CD4-positive, CD25-positive, alpha-beta regulatory T cell (primary cell): ENCODE data around the gene BIN1. TPM values are rescaled to one million over a fixed set of nuclear protein-coding genes. Genes with fewer than 3 reads are reported as not detected.

ENCODE experiments used
- ATAC-seq, 2 donors: fragments of 150-1000 bp; cut with Tn5 transposase; one replicate each; pipeline ENCODE4 v1.10.0; 2021; ENCODE audit warnings: low read depth in 2 of 2, moderate number of reproducible peaks in 2 of 2, moderate library complexity in 1 of 2
- DNase-seq, 3 donors: peaks; one replicate each; pipeline versions ENCODE4 v3.0.0 to v3.0.0-alpha.2; 2012 to 2022; ENCODE audit warnings: mixed read lengths in 1 of 3
- H3K27ac ChIP-seq: one replicate; pipeline ENCODE4 v1.7.0; 2013; ENCODE audit warnings: mild to moderate bottlenecking, low read length; ENCODE audit not compliant: insufficient read depth, poor library complexity, severe bottlenecking
- H3K27me3 ChIP-seq: one replicate; pipeline ENCODE4 v1.7.0; 2013; ENCODE audit warnings: low read length; ENCODE audit not compliant: control insufficient read depth, insufficient read depth
- H3K36me3 ChIP-seq: one replicate; pipeline ENCODE4 v1.7.0; 2013; ENCODE audit warnings: mild to moderate bottlenecking, low read length, moderate library complexity; ENCODE audit not compliant: control insufficient read depth, insufficient read depth
- H3K4me1 ChIP-seq: 2 replicates; pipeline ENCODE4 v1.7.0; 2013; ENCODE audit warnings: mild to moderate bottlenecking, low read length; ENCODE audit not compliant: insufficient read depth, control insufficient read depth, poor library complexity, severe bottlenecking
- H3K4me3 ChIP-seq: one replicate; pipeline ENCODE4 v1.7.0; 2013; ENCODE audit warnings: low read depth, mild to moderate bottlenecking, low read length, moderate library complexity
- H3K9me3 ChIP-seq, 2 experiments: 1 replicate in 1 of 2; 2 replicates in 1 of 2; pipeline ENCODE4 v1.7.0; 2013; ENCODE audit warnings: low read length in 2 of 2, mild to moderate bottlenecking in 1 of 2, moderate library complexity in 1 of 2; ENCODE audit not compliant: control insufficient read depth in 2 of 2
- H3K27ac Mint-ChIP-seq, 3 donors: one replicate each; pipeline ENCODE4 v1.8.0; 2020 to 2022; ENCODE audit warnings: mild to moderate bottlenecking in 3 of 3, mixed read lengths in 3 of 3, moderate library complexity in 2 of 3
- H3K27me3 Mint-ChIP-seq: one replicate; pipeline ENCODE4 v1.8.0; 2022; ENCODE audit warnings: mild to moderate bottlenecking, mixed read lengths
- H3K36me3 Mint-ChIP-seq: one replicate; pipeline ENCODE4 v1.8.0; 2020; ENCODE audit warnings: mixed read lengths
- H3K4me1 Mint-ChIP-seq, 4 donors: one replicate each; pipeline ENCODE4 v1.8.0; 2020 to 2022; ENCODE audit warnings: mixed read lengths in 4 of 4, mild to moderate bottlenecking in 1 of 4
- H3K4me3 Mint-ChIP-seq, 4 donors: one replicate each; pipeline ENCODE4 v1.8.0; 2020 to 2022; ENCODE audit warnings: mild to moderate bottlenecking in 4 of 4, mixed read lengths in 4 of 4, moderate library complexity in 3 of 4
- H3K9me3 Mint-ChIP-seq, 7 donors: one replicate each; pipeline ENCODE4 v1.8.0; 2020 to 2022; ENCODE audit warnings: mixed read lengths in 7 of 7, mild to moderate bottlenecking in 3 of 7, moderate library complexity in 2 of 7
- polyA plus RNA-seq, 4 donors: library from polyadenylated mRNA; unstranded; fragments of 300-500 nt; fragmentation: Illumina TruSeq; gene quantifications; one replicate each; pipeline ENCODE4 v1.2.3, GENCODE V29; 2021
- total RNA-seq: library from RNA; stranded (reverse); gene quantifications from one replicate; pipeline ENCODE4 v1.2.3, GENCODE V29; 2022

The BIN1 gene
- total and polyA plus RNA-seq, 5 donors from 2014 or later = 131 to 228 (median 164) TPM

DNA sequence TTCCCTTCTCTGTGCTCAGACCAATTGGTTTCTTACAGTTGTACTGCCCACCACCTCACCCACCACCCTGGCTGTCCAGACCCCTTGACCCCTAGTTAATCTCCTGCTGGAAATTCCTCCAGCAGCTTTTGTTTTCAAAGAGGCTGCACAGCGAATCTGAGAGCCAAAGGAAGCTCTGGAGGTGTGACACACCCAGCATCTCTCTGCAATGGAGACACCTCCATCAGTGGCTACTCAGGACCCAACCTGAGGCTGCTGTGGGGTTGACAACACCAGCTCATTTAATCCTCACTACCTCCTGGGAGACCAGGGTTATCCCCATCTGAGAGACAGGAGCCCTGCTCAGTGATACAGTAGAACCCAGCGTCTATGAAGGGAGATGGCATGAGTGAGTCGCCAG, 86.4 kb downstream of the BIN1 start:
- peaks cover 3 to 11% (median 6%) of the 10 kb centered on the region in 4 donors for H3K4me1 Mint-ChIP-seq
- no peak for DNase-seq
- peaks cover 33% of the 10 kb centered on the region for H3K27me3 Mint-ChIP-seq
- no peak overlapping the region for H3K4me3 Mint-ChIP-seq
- H3K9me3 Mint-ChIP-seq = peaks cover 0 to 10% (median 2%) of the 10 kb centered on the region in 7 donors
- Histone ChIP-seq H3K4me3 (no peak overlapping the region), H3K27me3 (peaks cover 4% of the 10 kb centered on the region), H3K36me3 (no peaks in the 10 kb centered on the region), H3K4me1 (peaks cover 4% of the 10 kb centered on the region), H3K27ac (no peak overlapping the region), H3K9me3 (no peaks in the 10 kb centered on the region)
- H3K36me3 Mint-ChIP-seq = no peaks in the 10 kb centered on the region
- ATAC-seq = no peak
- H3K27ac Mint-ChIP-seq = no peak overlapping the region

- no peaks in the 10 kb centered on the region for H3K4me1 Mint-ChIP-seq
- Histone ChIP-seq H3K36me3 (no peaks in the 10 kb centered on the region), H3K4me3 (no peak overlapping the region), H3K27me3 (no peaks in the 10 kb centered on the region), H3K4me1 (no peaks in the 10 kb centered on the region), H3K9me3 (no peaks in the 10 kb centered on the region), H3K27ac (no peak overlapping the region)
- no peak for DNase-seq
- no peak for ATAC-seq
- no peak overlapping the region for H3K27ac Mint-ChIP-seq
- H3K9me3 Mint-ChIP-seq = peaks cover 0 to 5% (median 0%) of the 10 kb centered on the region in 7 donors
- H3K27me3 Mint-ChIP-seq = peaks cover 17% of the 10 kb centered on the region
- H3K36me3 Mint-ChIP-seq = no peaks in the 10 kb centered on the region
- H3K4me3 Mint-ChIP-seq = no peak overlapping the region
Observed at GRCh38 chr2:127017548-127017947, 89.4 kb downstream of the BIN1 start.

GRCh38 chr2:127016329-127016728, 90.6 kb downstream of the BIN1 start:
- Mint-ChIP-seq H3K27me3 (peaks cover 17% of the 10 kb centered on the region), H3K36me3 (no peaks in the 10 kb centered on the region), H3K4me1 (no peaks in the 10 kb centered on the region), H3K9me3 (peaks cover 0 to 5% (median 0%) of the 10 kb centered on the region in 7 donors), H3K27ac (no peak overlapping the region), H3K4me3 (no peak overlapping the region)
- H3K4me1 ChIP-seq = no peaks in the 10 kb centered on the region
- peaks cover 3% of the 10 kb centered on the region for H3K27me3 ChIP-seq
- no peaks in the 10 kb centered on the region for H3K36me3 ChIP-seq
- no peak for ATAC-seq
- H3K9me3 ChIP-seq = no peaks in the 10 kb centered on the region
- no peak overlapping the region for H3K4me3 ChIP-seq
- no peak overlapping the region for H3K27ac ChIP-seq
- no peak for DNase-seq

- DNase-seq (no peak), ATAC-seq (no peak)
- H3K36me3 Mint-ChIP-seq = no peaks in the 10 kb centered on the region
- H3K27ac Mint-ChIP-seq = no peak overlapping the region
- peaks cover 19% of the 10 kb centered on the region for H3K27me3 Mint-ChIP-seq
- H3K27me3 ChIP-seq = peaks cover 3% of the 10 kb centered on the region
- H3K4me1 ChIP-seq = no peaks in the 10 kb centered on the region
- no peak overlapping the region for H3K27ac ChIP-seq
- H3K4me3 ChIP-seq = no peak overlapping the region
- peaks cover 0 to 5% (median 0%) of the 10 kb centered on the region in 7 donors for H3K9me3 Mint-ChIP-seq
- H3K4me1 Mint-ChIP-seq = no peaks in the 10 kb centered on the region
- H3K36me3 ChIP-seq = no peaks in the 10 kb centered on the region
- H3K4me3 Mint-ChIP-seq = no peak overlapping the region
- no peaks in the 10 kb centered on the region for H3K9me3 ChIP-seq
Observed at GRCh38 chr2:127015106-127015910, 91.6 kb downstream of the BIN1 start.

- Histone ChIP-seq H3K4me1 (no peaks in the 10 kb centered on the region), H3K27me3 (peaks cover 7% of the 10 kb centered on the region), H3K9me3 (no peaks in the 10 kb centered on the region), H3K27ac (no peak overlapping the region), H3K4me3 (no peak overlapping the region), H3K36me3 (no peaks in the 10 kb centered on the region)
- Mint-ChIP-seq H3K4me1 (no peaks in the 10 kb centered on the region), H3K9me3 (peaks cover 0 to 5% (median 0%) of the 10 kb centered on the region in 7 donors), H3K27ac (no peak overlapping the region), H3K27me3 (peaks cover 18% of the 10 kb centered on the region), H3K36me3 (no peaks in the 10 kb centered on the region), H3K4me3 (no peak overlapping the region)
- DNase-seq = no peak
- ATAC-seq = no peak
Observed at GRCh38 chr2:127014630-127015029, 92.3 kb downstream of the BIN1 start.

GRCh38 chr2:127014224-127014623, 92.7 kb downstream of the BIN1 start:
- ATAC-seq (no peak), DNase-seq (no peak)
- Histone ChIP-seq H3K27ac (no peak overlapping the region), H3K36me3 (no peaks in the 10 kb centered on the region), H3K4me1 (no peaks in the 10 kb centered on the region), H3K9me3 (no peaks in the 10 kb centered on the region), H3K27me3 (peaks cover 7% of the 10 kb centered on the region), H3K4me3 (no peak overlapping the region)
- Mint-ChIP-seq H3K36me3 (no peaks in the 10 kb centered on the region), H3K27ac (no peak overlapping the region), H3K9me3 (peaks cover 0 to 4% (median 0%) of the 10 kb centered on the region in 7 donors), H3K27me3 (peaks cover 16% of the 10 kb centered on the region), H3K4me3 (no peak overlapping the region), H3K4me1 (no peaks in the 10 kb centered on the region)

GRCh38 chr2:127012868-127013267, 94.1 kb downstream of the BIN1 start:
- H3K9me3 ChIP-seq = no peaks in the 10 kb centered on the region
- Mint-ChIP-seq H3K4me3 (no peak overlapping the region), H3K36me3 (no peaks in the 10 kb centered on the region), H3K27me3 (peaks cover 15% of the 10 kb centered on the region), H3K9me3 (peaks cover 0 to 6% (median 0%) of the 10 kb centered on the region in 7 donors), H3K4me1 (no peaks in the 10 kb centered on the region), H3K27ac (no peak overlapping the region)
- peaks cover 9% of the 10 kb centered on the region for H3K27me3 ChIP-seq
- no peak for ATAC-seq
- H3K27ac ChIP-seq = no peak overlapping the region
- H3K4me1 ChIP-seq = no peaks in the 10 kb centered on the region
- H3K36me3 ChIP-seq = no peaks in the 10 kb centered on the region
- H3K4me3 ChIP-seq = no peak overlapping the region
- DNase-seq = no peak

- Histone ChIP-seq H3K27me3 (peaks cover 9% of the 10 kb centered on the region), H3K4me1 (no peaks in the 10 kb centered on the region), H3K4me3 (no peak overlapping the region), H3K9me3 (no peaks in the 10 kb centered on the region), H3K27ac (no peak overlapping the region), H3K36me3 (no peaks in the 10 kb centered on the region)
- Mint-ChIP-seq H3K9me3 (peaks cover 0 to 6% (median 0%) of the 10 kb centered on the region in 7 donors), H3K36me3 (no peaks in the 10 kb centered on the region), H3K4me1 (no peaks in the 10 kb centered on the region), H3K4me3 (no peak overlapping the region), H3K27me3 (peaks cover 15% of the 10 kb centered on the region), H3K27ac (no peak overlapping the region)
- ATAC-seq = no peak
- no peak for DNase-seq
Observed at GRCh38 chr2:127012215-127012614, 94.7 kb downstream of the BIN1 start.
